NCI-H510A treated with DMSO at 0.1 percent for 48 hours (cell line): ENCODE results near the gene PLCXD1.
"Not testable (repeated sequence)": the region's sequence is repeated elsewhere in the genome, so short reads cannot be mapped to it uniquely, and the experiment has no call there.

Source experiments
- DNase-seq: peaks from one replicate; lab custom pipeline; 2025; lab: John Stamatoyannopoulos, UW

PLCXD1 gene

DNA sequence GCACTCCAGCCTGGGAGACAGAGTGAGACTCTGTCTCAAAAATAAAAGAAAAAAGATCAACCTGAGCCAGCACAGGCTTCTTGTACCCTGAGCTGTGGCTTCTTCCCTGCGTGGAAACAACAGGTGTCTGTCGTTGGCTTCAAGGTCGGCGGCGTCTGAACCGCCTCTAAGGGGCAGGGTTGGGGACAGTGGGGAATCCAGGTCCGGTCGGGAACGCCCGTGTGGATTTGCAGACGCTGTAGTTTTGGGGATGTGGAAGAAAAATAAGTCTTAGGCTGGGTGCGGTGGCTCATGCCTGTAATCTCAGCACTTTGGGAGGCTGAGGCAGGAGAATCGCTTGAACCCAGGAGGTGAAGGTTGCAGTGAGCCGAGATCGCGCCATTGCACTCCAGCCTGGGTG lies 17.2 kb upstream of the PLCXD1 start:
- not testable (repeated sequence) for DNase-seq

DNA sequence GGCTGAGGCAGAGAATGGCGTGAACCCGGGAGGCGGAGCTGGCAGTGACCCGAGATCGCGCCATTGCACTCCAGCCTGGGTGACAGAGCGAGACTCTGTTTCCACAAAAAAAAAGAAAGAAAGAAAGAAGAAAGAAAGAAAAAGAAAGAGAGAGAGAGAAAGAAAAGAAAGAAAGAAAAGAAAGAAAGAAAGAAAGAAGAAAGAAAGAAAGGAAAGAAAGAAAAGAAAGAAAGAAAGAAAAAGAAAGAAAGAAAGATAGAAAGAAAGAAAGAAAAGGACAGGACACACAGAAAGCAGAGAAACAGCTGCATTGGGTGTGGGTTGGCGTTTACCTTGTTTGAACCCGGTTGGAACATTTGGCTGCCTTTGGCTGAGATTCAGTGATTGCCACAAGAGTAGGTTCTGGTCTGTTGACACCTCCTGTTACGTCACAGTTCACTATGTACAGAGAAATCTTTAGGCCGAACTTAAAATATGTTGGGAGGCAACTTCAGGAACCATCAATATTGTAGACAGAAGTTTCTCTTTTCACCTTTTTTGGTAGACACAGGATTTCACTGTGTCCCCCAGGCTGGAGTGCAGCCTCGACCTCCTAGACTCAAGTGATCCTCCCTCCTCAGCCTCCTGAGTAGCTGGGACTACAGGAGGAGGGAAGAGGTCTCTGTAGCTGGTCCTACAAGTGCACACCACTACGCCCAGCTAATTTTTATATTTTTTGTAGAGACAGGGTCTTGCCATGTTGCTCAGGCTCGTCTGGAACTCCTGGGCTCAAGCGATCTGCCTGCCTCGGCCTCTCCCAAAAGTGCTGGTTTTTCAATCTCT lies 16.3 kb upstream of the PLCXD1 start:
- DNase-seq: no peak

DNA sequence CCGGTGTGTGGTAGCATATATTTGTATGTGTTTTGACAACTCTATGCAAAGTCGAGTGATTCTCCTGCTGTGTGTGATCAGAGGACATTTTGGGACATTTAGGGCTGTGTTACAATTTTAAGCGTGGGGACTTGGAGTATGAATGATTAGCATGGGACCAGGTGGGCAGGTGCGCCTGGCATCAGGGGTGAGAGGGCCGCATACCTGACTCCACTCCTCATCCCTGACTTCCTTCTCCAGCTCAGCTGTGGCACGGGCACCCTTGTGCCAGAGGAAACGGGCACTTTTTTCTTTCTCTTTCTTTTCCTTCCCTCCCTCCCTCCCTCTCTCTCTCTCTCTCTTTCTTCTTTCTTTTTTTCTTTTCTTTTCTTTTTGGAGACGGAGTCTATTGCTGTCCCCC lies 15.7 kb upstream of the PLCXD1 start:
- no peak for DNase-seq

DNA sequence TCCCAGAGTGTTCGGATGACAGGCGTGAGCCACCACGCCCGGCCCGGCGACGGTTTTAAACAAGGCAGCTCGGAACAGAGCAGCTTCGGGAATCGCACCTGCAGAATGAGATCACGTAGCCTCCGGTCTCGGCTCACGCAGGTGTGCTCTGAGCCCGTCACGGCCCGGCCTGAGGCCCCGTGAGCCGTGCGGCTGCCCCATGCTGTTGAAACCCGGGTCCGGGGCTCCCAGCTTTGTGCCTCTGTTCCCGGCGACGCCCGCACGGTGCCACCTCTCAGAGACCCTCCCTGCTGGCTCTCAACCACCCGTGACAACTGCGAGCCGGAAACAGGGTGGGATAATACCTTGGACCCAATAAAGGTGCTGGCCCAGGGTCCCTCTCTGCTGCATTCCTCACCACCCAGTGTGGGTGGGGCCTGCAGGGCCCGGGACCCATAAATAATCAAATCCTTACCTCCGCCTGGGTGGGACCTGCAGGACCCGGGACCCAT lies 13.4 kb upstream of the PLCXD1 start:
- no peak for DNase-seq

DNA sequence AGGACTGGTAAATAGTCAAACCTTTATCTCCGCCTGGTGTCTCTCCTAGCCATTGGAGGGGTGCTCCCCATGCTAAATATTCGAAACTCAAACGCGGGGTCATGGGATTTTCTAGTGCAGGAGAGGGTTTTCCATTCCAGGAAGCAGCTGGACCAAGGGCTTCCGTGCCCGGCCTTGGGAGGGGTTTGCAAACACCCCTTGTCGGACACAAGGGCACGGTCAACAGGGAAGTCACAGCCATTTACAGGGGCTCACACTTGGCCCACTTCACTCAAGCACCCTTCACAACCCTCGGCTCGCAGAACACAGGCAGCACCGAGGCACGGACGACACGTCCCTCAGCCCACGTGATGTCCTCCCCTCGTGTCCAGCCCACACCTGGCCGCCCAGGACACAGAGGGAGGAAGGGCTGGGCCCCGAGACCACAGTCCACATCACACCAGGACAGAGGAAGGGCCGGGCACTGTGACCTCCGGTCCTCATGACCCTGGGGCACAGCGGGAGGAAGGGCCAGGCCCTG lies 10.3 kb upstream of the PLCXD1 start:
- no peak for DNase-seq

DNA sequence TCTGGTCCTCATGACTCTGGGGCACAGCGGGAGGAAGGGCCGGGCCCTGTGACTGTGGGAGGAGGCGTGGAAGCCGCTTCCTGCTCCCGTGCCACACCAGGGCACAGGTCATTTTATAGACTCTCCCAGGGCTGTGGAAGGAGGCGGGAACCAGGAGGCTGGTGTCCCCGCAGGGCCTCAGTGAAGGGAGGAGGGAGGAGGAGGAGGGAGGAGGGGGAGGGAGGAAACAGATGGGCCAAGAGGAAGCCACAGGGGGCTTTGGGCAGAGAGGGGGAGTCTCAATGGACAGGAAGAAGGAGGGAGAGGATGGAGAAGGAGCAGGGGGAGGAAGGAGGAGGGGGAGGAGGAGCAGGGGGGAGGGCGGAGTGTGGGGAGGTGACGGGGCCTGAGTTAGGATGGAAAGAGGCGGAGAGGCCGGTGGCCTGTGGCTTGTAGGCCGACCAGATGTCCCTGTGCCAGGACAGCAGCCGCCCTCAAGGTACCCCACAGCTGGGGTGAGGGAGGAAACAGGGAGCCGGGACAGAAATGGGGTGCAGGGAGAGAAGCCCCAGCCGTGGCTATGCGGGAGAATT lies 6.2 kb upstream of the PLCXD1 start:
- DNase-seq: no peak

DNA sequence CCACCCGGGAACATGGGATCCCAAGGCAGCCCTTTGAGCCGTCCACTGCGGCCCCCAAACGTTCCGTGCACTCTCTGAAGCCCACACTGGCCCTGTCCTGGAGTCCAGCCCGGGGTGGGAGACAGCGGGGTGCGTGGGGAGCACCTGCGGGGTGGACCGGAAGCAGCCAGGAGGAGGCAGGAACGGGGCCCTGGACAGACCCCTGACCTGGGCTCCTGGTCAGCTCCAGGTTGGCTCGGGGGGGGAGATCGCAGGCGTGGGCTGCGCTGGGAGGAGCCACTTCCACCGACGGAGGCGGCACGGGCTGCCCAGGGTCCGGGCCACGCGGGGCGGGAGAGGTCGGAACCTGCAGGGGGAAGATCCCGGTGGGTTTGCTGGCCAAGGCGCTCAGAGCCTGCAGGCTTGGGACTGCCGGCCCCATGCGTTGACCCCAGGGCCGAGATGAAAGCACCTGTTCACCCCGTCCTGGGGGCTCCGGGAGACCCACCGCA lies 5.7 kb upstream of the PLCXD1 start:
- no peak for DNase-seq

DNA sequence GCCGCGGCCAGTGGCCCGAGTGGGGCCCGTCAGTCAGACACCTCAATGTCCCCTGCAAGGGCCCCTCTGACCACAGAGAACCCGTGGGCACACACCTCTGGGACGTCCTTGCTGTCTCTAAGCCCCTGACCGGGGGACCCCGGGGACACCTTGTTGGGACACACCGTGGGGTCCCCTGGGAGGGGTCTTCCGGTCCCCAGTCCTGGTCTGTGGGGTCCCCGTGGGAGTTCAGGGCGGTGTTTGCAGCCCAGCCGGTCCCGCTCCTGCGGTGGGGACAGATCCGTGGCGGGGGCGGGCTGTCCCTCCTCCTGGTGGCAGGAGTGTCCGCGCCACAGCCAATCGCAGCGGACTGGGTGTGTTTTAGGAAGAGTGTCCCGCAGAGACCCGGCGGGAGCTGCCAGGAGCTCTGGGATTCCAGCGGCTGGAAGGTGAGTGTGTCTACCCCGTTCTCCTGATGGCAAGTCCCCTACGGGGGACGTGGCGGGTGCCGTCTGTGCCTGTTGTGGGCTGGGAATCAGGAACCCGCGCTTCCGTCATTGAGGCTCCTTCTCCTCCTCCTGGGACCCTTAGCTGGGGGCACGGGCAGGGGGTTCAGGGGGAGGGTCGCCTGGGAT lies 5.1 kb upstream of the PLCXD1 start:
- DNase-seq: no peak

DNA sequence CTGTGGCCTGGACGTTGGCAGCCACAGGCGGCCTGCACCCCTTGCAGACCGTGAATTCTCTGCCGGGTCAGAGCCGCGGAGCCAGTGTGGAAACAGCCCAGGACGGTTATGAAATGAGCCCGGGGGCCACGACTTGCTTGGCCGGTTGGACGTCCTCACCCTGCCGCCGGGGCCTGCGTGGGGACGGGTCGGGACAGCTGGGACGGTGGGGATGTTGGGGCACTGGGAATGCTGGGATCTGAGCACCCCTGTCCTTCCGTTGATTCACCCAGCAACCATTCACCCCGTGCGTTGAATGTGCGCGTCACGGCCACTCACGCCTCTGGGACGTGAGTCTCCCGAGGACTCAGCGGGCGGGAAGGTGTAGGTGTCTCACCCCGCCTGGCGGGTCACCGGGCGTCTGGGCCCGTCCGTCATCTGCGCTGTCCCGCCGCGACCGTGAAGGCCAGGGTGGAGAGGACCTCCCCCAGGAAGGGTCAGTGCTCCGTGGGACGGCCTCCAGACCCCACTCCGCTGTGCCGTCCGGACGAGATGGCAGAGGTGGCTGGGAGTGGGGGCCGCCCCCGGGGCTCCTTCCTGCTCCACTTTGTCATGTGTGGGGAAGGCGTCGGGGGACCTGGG lies 4.5 kb upstream of the PLCXD1 start:
- DNase-seq: no peak

DNA sequence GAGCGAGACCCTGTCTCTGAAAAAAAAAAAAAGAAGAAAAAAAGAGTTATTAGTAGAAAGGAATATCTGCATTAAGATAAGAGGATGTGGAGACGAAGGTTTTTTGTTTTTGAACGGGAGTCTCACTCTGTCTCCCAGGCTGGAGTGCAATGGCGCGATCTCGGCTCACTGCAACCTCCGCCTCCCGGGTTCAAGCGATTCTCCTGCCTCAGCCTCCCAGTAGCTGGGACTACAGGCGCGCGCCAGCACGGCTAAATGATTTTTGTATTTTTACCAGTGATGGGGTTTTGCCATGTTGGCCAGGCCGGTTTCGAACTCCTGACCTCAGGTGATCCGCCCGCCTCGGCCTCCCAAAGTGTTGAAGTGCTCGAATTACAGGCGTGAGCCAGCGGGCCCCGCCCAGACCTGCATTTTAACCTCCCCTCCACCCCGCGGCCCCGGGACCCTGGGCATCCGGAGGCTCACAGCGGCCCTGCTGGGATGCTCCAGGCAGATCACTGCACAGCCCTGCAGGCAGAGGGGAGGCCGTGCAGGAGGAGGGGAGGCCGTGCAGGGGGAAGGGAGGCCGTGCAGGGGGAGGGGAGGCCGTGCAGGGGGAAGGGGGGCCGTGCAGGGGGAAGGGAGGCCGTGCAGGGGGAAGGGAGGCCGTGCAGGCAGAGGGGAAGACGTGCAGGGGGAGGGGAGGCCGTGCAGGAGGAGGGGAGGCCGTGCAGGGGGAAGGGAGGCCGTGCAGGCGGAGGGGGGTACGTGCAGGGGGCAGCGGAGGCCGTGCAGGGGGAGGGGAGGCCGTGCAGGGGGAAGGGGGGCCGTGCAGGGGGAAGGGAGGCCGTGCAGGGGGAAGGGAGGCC lies 1.2 kb upstream of the PLCXD1 start:
- not testable (repeated sequence) for DNase-seq

DNA sequence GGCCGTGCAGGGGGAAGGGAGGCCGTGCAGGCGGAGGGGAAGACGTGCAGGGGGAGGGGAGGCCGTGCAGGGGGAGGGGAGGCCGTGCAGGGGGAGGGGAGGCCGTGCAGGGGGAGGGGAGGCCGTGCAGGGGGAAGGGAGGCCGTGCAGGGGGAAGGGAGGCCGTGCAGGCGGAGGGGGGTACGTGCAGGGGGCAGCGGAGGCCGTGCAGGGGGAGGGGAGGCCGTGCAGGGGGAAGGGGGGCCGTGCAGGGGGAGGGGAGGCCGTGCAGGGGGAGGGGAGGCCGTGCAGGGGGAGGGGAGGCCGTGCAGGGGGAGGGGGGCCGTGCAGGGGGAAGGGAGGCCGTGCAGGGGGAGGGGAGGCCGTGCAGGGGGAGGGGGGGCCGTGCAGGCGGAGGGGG lies 459 bp upstream of the PLCXD1 start:
- not testable (repeated sequence) for DNase-seq

DNA sequence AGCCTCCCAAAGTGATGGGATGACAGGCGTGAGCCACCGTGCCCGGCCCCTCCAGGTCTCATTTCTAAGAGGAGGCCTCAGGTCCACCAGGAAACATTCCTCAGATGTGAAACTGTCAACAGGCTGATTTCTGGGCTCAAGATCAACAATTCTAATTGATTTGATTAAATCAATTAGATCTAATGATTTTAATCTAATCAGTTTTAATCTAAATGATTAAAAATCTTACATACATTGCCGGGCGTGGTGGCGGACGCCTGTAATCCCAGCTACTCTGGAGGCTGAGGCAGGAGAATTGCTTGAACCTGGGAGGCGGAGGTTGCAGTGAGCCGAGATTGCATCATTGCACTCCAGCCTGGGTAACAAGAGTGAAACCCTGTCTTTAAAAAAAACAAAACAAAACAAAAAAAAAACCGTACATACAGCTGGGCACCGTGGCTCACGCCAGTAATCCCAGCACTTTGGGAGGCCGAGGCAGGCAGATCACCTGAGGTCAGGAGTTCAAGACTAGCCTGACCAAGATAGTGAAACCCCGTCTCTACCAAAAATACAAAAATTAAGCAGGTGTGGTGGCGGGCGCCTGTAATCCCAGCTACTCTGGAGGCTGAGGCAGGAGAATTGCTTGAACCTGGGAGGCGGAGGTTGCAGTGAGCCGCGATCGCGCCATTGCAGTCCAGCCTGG lies 960 bp downstream of the PLCXD1 start:
- DNase-seq: not testable (repeated sequence)

DNA sequence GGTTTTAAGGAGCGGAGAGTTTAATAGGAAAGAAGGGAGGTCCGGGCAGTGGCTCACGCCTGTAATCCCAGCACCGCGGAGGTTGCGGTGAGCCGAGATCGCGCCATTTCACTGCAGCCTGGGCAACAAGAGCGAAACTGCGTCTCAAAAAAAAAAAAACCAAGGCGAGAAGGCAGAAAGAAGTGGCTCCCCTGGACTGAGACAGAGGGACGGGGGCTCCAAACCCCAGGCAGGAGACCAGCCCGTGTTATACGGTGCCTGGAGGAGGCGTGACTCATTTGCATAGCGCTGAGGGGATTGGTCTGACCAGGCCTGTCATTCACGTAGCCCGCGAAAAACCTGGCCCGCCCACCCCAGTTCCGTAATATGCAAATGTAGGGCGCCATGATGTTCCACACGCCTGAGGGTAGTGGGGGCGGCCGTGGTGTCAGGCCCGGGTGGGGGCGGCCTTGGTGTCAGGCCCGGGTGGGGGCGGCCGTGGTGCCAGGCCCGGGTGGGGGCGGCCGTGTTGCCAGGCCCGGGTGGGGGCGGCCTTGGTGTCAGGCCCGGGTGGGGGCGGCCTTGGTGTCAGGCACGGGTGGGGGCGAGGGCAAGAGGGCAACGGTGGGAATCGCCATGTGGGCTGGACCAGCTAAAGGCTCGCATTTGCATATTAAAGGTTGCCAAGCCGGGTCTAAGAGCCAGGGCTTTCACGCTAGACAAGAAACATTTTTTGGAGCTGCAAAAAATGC lies 2.1 kb downstream of the PLCXD1 start:
- DNase-seq: no peak

DNA sequence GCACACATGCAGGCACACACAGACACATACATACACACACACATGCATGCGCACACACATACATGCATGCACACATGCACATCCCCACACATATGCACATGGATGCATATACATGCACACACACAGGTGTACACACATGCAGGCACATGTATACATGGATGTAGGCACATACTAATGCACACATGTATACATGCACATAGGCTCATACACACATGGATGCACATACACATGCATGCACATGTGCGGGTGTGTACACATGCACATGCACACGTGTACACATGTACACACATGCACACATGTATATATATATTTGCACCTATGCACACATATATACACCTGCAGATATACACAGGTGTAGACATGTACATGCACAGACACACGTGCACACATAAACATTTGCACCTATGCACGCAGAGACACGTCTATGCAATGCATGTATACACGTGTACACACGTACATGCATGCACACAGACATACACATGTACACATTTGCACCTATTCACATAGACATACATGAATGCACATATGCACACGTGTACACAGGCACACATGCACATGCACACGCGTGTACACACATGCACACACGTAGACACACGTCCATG lies 4.0 kb downstream of the PLCXD1 start:
- DNase-seq: no peak

DNA sequence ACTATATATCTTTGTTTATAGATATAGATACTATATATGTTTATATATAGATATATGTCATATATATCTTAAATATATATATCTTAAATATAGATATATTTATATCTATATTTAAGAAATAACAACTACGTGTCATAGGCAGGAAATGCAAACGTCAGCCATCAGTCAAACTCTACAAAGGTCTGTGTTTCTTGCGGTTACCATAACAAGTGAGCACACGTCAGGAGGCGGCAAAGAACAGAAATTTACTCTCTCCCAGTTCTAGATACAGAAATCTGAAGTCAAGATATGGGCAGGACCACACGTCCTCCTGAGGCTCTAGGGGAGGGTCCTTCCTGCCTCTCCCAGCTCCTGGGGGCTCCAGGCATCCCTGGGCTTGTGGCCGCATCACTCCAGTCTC lies 6.5 kb downstream of the PLCXD1 start:
- DNase-seq: no peak

DNA sequence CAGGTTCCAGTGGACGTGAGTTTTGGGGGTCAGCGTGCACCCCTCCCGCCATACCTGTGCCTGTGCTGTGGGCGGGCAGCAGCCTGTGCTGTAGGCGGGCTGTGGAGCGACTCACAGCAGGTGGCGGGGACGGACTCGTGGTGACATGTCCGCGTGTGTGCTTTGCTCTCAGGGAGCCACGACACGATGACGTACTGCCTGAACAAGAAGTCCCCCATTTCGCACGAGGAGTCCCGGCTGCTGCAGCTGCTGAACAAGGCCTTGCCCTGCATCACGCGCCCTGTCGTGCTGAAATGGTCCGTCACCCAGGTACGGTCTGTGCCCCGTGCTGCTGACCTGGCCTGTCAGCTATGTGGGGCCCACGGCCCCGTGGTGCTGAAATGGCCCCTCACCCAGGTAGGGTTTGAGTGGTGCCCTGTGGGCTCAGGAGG lies 7.4 kb downstream of the PLCXD1 start:
- no peak for DNase-seq

DNA sequence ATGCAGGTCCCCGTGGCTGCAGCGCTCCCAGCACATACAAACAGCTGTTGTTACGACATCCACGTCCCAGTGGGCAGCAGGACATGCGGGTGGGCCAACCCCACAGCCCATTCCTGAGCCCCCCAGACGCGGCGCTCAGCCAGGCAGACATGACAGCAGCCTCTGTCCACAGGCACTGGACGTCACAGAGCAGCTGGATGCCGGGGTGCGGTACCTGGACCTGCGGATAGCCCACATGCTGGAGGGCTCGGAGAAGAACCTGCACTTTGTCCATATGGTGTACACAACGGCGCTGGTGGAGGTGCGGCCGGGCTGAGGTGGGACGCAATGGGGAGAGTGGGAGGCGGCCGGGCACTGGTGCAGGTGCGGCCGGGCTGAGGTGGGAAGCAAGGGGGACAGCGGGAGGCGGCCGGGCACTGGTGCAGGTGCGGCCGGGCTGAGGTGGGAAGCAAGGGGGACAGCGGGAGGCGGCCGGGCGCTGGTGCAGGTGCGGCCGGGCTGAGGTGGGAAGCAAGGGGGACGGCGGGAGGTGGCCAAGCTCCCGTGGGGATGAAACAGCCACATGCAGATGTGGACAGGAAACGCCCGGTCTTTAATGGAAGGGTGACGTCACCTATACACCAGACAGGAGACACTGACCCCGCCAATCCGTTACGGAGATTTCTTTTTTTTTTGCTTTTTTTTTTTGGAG lies 9.4 kb downstream of the PLCXD1 start:
- no peak for DNase-seq

DNA sequence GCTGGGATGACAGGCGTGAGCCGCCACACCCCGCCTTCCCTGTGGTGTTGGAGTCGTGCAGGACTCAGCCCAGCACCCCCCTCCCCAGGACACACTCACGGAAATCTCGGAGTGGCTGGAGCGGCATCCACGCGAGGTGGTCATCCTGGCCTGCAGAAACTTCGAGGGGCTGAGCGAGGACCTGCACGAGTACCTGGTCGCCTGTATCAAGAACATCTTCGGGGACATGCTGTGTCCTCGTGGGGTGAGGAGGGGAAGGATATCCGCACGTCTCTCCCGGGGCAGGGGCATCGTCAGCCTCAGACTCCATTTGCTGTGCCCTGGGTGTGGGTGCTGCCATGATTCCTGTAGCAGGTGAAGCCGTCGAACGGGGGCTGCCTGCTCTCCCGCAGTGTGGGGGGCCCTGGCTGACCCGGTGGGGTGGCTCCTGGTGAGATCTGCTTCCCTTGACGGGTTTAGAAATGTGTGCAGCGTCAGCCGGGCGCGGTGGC lies 10.3 kb downstream of the PLCXD1 start:
- no peak for DNase-seq
